CD4-positive, alpha-beta T cell treated with Interferon alpha-2 for 1 hour (primary cell): ENCODE measurements around the gene GABRG3.

Experiments
- DNase-seq, 2 donors: peaks; one replicate each; pipeline ENCODE4 v3.0.0-alpha.2; 2020 to 2022

Gene GABRG3

GRCh38 chr15:27065785-27066184 is 94.8 kb downstream of the GABRG3 start:
- no peak for DNase-seq

DNA sequence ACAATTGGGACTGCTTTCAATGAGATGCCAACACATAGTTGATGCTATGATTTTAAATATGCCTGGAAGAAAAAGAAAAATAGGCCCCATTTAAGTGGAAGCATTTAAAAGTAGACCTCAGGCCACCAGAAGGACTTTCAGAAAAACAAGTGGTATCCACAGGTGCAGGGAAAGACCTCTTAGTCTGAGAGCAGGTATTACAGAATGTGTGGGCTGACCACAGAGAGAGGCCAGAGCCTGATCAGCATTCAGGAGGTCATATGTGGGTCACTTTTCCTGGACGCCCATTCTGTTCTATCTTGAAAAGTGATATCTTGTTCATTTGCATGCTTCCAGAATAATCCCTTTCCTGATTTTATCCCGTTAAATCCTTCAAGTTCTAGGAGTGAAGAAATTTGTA is 95.5 kb downstream of the GABRG3 start:
- DNase-seq = no peak

DNA sequence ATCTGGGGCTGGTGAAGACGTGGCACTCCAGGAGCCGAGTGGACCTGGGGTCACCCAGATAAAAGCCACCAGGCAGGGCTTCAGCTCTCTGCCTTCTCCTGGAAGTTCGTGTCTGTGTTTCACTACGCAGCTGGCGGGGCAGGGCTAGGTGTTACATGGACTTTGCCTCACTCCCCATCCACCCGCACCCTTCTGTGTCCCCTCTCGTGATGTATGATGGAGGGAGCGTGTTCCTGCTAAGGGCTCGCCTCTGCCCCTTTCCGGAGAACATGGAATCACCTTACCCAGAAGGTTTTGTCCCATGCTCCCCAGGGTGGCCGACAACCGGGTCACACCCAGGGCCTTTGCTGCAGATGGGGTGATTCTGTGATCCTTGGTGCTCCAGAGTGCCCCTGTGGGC is 96.2 kb downstream of the GABRG3 start:
- no peak for DNase-seq

DNA sequence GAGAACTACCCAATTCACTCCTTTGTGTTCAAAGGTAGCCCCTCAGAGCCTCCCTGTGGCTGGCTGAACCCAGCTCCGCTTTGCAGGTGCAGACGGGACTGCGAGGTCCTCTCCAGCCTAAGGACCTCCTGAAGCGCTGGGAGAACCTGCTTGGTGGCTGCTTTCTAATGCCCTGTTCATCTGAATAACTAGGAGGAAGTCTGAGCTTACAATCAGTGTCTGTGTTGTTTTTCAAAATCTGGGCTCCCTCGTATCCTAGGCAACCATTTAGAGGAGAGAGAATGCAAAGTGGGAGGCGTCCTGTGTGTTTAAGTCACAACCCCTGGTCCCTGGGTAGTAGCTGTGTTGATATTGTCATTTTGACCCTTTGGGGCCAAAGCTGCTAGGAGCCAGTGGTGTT is 99.9 kb downstream of the GABRG3 start:
- DNase-seq = no peak

GRCh38 chr15:27074179-27074578 is 103.2 kb downstream of the GABRG3 start:
- DNase-seq = no peak

GRCh38 chr15:27077790-27078189 is 106.8 kb downstream of the GABRG3 start:
- DNase-seq = no peak

DNA sequence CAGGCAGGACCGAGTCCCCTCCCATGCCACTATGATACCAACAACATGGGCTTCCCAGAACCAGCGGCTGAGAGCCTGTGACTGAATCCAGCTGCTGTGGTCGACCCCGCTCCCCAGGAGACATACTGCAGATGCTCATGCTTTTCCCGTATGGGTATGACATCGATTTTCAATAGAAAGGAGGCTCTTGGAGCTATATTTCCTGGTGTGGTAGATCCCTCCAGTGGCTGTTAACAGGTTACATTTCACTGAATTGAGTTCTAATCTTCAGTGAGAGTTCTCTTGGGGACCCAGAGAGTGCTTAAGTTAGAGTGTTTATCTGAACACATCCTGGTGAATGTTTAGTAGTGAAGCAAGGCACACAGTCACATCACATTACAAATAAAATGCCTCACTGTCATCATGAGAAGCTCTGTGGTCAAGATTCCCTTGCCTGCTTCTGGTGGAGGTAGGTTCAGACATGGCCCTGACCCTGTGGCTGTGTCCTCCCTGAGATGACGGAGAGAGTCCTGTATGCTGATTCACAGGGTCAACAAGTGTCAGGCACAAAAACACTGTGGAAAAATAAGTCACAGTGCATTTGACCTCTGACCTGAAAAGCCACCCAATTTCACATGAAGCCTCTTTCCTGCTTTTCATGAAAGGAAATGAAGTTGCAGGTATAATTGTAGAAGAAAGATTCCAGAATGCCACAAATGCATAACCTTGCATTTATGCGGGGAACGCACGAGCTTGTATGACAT is 110.9 kb downstream of the GABRG3 start:
- no peak for DNase-seq

DNA sequence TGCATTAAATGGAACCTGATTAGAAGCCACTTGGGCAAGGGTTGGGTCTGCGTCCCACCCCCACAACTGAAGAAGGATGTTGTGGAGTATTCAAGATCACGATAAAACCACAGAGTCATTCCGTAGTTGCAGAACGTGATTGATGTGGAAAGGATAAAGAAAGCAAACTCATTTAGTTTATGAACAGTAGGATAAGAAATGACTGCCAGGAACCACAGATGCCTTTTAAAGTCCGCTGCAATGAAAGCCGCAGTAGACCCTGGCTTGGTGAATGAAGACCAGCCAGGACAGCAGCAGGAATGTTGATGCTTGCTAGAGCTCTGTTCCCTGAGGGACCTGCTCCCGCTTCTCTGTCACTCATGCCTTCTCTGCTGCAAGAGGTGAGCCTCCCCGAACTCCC is 111.5 kb downstream of the GABRG3 start:
- no peak for DNase-seq

DNA sequence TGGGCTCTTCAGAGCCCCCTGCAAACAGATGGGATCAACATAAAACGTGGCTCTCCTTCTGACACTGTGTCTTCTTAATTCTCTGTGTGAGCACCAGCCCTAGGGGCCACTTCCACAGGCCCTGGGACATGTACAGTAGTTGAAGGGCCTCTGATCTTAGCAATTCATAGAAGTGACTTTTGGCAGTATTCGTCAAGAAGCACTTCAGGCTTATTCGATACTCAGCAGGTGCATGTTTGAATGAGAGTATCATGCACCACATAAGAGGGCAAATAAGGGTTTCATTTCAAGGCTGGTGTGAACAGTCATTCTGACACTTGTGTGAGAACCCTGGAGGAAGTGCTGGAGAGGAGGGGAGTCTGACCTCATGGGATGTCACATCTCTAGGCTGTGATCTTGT is 113.9 kb downstream of the GABRG3 start:
- no peak for DNase-seq

DNA sequence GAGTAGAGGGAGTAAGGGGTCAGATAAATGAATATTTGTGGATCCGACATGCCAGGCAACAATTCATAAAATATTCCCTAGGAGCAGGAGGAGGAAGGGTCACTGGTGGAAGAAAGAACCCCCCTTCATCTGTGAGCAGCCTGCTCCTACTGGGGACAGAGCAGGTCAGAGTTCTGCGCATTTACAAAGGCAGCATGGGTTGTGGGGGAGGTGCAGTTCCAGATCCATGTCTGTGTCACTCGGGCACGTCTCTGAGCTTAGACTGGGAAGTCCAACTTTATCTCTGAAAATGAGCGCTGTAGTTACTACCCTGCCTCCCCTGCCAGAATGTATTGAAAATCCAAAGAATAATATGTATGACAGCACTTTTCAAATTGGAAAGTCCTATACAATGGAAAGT is 115.2 kb downstream of the GABRG3 start:
- no peak for DNase-seq

DNA sequence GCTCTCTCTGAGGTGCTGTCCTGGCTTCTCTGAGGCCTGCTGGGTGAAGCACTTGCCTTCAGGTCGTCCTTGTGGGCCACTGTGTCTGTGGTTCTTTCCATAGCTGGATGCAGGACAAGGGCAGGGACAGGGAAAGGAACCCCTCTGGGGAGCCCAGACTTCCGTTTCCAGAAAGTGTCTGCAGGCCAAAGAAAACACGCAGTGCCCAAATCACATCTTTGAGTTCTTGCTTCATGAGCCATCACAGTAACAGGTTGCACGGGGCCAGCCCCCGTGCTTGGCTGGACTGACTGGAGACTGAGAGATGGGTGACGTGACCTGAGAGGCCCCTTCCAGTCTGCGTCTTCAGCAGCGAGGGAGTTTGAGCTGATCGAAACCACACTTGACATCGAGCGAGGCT is 115.8 kb downstream of the GABRG3 start:
- DNase-seq = no peak

GRCh38 chr15:27087651-27088583 is 116.9 kb downstream of the GABRG3 start:
- no peak for DNase-seq

DNA sequence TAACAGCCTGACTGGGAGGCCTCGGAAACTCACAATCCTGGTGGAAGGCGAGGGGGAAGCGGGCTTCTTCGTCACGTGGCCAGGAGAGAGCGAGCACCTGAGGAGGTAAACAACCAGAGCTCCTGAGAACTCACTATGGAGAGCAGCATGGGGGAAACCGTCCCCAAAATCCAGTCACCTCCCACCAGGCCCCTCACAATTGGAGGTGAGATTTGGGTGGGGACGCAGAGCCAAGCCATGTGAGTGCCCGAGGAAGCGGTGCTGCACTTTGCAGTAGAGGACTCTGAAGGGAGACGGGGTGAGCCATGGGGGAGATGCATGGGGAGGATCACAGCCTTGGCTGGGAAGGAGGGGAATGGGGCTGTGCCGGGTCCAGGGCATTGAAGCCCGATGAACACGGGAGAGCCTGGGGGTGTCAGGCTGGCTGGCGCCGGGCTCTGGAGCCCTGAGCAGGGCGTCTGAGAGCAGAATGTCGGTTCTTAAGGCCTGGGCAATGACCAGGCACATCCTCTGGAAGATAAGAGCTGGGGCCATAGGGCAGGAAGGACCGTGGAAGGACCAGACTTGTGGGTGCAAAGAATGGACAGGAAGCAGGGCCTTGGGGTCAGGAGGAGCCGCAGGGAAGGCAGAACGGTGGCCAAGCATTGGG is 117.7 kb downstream of the GABRG3 start:
- DNase-seq = no peak

- no peak for DNase-seq
Measured at GRCh38 chr15:27089233-27089586, 118.2 kb downstream of the GABRG3 start.

- no peak for DNase-seq
Measured at GRCh38 chr15:27089676-27090075, 118.7 kb downstream of the GABRG3 start.

DNA sequence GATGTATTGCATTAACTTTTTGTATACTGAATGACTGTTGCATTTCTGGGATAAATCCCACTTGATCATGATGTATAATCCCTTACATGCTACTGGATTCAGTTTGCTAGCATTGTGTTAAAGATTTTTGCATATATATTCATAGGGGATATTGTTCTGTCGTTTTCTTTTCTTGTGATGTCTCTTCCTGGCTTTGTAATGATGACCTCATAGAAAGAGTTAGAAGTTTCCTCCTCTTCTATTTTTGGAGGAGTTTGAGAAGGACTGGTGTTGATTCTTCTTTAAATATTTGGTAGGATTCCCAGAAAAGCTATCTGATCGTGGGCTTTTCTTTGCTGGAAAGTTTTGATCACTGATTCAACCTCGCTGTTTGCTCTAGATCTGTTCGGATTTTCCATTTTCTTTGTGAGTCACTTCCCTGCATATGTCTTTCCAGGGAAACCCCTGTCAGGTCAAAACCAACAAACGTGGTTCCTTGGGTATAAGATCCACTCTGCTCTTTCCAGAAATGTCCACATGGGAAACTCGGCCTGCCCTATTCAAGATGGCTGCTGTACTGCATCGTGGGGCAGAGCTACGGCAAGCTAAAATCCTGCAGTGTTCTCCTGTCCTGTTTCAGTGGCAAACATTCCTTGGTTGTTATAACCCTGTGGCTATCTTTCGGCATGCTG is 120.4 kb downstream of the GABRG3 start:
- DNase-seq = no peak

DNA sequence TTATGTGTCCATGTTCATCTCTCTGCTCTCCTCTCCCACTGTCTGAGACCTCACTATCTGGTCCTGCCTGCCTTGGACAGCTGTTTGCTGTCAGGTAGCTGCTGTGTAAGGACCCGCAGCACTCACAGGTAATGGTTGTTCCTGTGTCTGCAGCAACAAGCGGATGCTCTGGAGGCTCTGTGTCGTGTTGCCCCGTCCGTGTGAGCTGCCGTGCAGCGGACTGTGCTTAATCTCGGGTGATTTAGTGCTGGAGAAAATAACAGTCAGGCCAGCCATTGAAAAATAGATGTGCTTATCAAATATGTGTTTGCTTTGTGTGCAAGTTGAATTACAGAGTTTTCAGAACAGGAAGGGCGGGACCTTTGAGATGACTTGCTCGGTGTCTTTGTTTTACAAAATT is 121.4 kb downstream of the GABRG3 start:
- DNase-seq = no peak

GRCh38 chr15:27094235-27094634 is 123.3 kb downstream of the GABRG3 start:
- no peak for DNase-seq

DNA sequence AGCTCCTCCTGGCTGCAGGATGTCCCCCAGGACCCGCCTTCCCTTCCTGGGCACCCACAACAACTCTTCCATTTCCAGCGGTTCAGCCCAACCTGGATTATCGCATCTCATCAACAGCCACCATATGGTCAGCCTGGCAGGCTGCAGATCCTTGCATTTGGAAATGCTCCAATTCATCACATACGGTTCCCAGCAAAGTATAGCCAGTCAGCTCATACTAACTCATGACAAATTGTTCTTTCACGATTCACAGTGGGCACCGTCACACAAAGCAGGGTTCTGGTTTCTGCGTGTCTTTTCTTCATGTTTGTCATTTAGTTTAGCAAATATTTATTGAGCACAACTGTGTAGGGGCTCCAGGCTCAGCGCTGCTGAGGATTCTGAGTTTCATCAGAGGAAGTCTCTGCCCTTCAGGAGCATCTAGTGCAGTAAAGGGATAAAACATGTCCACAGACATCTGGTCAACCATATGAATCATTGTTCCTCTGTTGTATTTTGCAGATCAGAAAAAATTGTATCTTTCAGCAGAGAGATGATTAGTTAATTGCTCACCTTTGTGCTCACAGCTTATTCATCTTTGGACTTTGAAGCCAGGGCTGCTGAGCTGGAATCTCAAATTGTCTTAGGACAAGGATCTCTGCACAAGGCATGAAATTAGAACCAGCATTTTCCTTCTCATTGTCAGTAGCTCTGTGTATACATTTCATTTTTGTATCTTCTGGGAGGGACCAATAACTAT is 125.1 kb downstream of the GABRG3 start:
- DNase-seq = no peak

DNA sequence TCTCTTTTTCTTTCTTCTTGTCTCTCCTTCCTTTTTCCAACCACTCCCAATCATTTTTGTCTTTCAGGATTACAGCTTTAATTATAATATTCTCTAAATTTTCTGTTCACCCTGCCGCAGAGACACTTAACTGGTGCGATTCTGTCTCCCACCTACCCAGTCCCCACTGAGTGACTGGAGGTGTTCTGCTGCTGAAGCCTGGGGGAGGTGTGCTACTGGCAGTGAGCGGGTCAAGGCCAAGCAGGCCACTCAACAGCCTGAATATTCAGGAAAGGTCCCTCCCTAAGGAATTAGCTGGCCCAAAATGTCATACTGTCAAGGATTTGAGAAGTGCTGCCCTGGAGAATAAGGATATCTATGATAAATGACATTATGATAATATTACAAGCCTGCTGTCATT is 126.5 kb downstream of the GABRG3 start:
- no peak for DNase-seq

GRCh38 chr15:27101982-27102381 is 131.0 kb downstream of the GABRG3 start:
- no peak for DNase-seq

DNA sequence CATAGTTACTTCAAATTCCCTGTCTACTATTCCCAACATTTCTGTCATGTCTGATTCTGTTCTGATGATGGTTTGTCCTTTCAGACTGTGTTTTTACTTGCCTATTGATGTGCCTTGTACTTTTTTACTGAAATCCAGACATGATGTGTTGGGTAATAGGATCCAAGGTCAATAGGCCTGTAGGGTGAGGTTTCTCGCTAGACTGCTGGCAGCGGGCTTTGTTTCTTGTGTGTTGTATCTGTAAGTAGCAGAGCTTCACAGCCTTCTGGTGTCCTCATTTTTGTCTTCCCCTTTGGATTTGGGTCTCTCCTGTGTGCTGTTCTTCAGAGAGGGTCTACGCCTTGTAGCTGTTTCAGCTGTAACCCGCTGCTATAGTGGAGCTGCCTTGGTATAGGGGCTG is 140.3 kb downstream of the GABRG3 start:
- no peak for DNase-seq

DNA sequence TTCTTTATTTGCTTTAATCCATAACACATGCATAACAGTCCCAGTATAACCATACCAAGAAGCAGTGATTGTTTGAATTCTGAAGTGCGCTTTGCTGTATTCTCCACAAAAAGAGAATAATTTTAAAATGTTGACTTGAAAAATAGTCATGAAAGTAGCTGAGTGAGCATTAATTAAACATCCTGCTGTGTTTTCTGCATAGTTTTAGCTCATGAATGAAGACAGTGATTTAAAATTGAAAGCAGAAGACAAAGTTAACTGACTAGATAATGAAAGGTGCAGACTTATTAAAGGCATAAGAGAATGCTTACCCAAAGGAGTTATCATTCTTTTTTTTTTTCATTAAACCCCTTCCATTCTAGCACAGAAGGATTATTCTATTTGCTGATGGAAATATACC is 143.5 kb downstream of the GABRG3 start:
- DNase-seq = no peak
